Psoas muscle (tissue), 8 donors: ENCODE measurements around the gene KRTAP5-5. TPM values are rescaled to one million over a fixed set of nuclear protein-coding genes. Genes with fewer than 3 reads are reported as not detected.

Experiments
- ATAC-seq, 4 donors: fragments of 200-7000 bp; cut with Tn5 transposase; one replicate each; pipeline ENCODE4 v1.9.1; 2020; ENCODE audit warnings: moderate library complexity in 3 of 4, mild to moderate bottlenecking in 2 of 4
- DNase-seq, 2 donors: peaks; one replicate each; pipeline ENCODE4 v3.0.0-alpha.2; 2020
- H3K27ac ChIP-seq: fragments of 200-600 bp; one replicate; pipeline ENCODE4 v1.8.0; 2022
- H3K27me3 ChIP-seq, 3 donors: fragments of 200-600 bp in 1 of 3; one replicate each; pipeline versions ENCODE4 v1.6.1 to v1.8.0; 2013 to 2022; ENCODE audit warnings: low read length in 2 of 3, mild to moderate bottlenecking in 2 of 3, moderate library complexity in 1 of 3; ENCODE audit not compliant: insufficient read depth in 3 of 3
- H3K36me3 ChIP-seq, 2 donors: fragments of 200-600 bp in 1 of 2; one replicate each; pipeline versions ENCODE4 v1.6.1 to v1.8.0; 2013 to 2022; ENCODE audit warnings: low read depth in 1 of 2, mild to moderate bottlenecking in 1 of 2, moderate library complexity in 1 of 2; ENCODE audit not compliant: insufficient read depth in 1 of 2
- H3K4me1 ChIP-seq: fragments of 200-600 bp; one replicate; pipeline ENCODE4 v1.8.0; 2022
- H3K4me3 ChIP-seq: fragments of 200-600 bp; one replicate; pipeline ENCODE4 v1.8.0; 2022; ENCODE audit warnings: mild to moderate bottlenecking
- H3K9me3 ChIP-seq: fragments of 200-600 bp; one replicate; pipeline ENCODE4 v1.8.0; 2022
- WGBS, 3 donors: extraction: QIAGEN DNeasy Blood & Tissue Kit; methylation state at CpG; one replicate each; pipeline versions ENCODE4 v1.1.6 to v1.1.7; 2013; 5-methylcytosine and 5-hydroxymethylcytosine counted together
- intact Hi-C, 2 donors: fragments of 100-400 bp; cut with DNase I; formaldehyde crosslinking; loops; one replicate each; pipeline versions ENCODE4 v1.11.0 to v1.14.2; 2022
- polyA plus RNA-seq, 3 donors: library from polyadenylated mRNA; stranded (reverse); fragments of 200-250 nt; gene quantifications; one replicate each; pipeline ENCODE4 v1.2.3, GENCODE V29; 2013
- total RNA-seq, 4 donors: library from RNA; stranded (reverse); fragmentation: NEBNext Ultra II Directional in 2 of 4; extraction: Animal tissue kit (Norgen Biotek cat#: 25700) in 2 of 4; gene quantifications; one replicate each; pipeline versions ENCODE4 v1.2.1 to v1.2.4, GENCODE V29; 2021 to 2023
- TF ChIP-seq, protein P1 (sequence below): fragments of 200-600 bp; IDR thresholded peaks from one replicate; pipeline ENCODE4 v1.8.0; 2022; ENCODE audit warnings: antibody characterized with exemption
- donor health status: healthy with polysubstance abuse.
- donor health status: DM: no; HTN: no; CAD: no; lungs with moderate emphysema.
- donor health status: Bipolar disorder and iron deficiency.
- donor health status: healthy.
- donor health status: DM: yes; HTN: yes; CAD: no.
- donor health status: DM: no; HTN: no; CAD: no.
- donor health status: DM: no; HTN: no; CAD: no.
- donor health status: DM: yes; HTN: yes; CAD: no.

Gene KRTAP5-5
- total and polyA plus RNA-seq, 7 donors: not detected

DNA sequence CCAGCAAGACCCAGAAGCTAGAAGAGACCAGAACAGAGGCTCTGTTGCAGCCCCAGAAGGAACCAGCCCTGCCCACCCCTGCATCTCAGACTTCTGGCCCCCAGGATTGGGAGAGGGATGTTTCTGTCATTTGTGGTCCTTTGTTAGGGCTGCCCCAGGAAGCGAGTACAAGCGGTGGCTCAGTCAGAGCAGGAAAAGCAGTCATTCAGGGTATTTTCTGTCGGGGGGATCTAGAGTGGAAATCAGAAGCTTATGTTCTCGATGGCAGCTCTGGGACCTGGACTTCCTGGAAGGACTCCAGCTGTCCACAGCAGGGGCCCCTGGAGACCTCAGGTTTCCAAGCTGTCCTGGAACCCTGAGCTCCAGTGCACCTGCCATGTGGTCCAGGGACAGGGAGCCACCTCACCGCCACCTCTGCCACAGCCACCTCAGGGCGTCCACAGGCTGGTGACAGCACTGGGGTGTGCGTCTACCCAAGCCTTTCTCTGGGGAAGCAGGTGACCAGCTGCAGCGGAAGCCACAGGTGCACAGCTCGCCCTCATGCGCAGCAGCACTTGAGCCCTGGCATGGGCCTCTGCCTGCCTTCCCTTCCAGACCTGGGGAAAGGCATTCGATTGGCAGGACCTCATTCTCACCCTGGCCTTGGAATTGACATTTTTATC is 2.6 kb downstream of the KRTAP5-5 start:
- intact Hi-C loops: no loop called here
- no peak overlapping the region for H3K27ac ChIP-seq
- H3K27me3 ChIP-seq: peaks cover 0 to 43% (median 2%) of the 10 kb centered on the region in 3 donors
- ATAC-seq (no peak), DNase-seq (peak in 1 of 2 donors; percentile 34)
- no peaks in the 10 kb centered on the region for H3K9me3 ChIP-seq
- no peaks in the 10 kb centered on the region for H3K4me1 ChIP-seq
- H3K4me3 ChIP-seq: no peak overlapping the region
- no peaks in the 10 kb centered on the region for H3K36me3 ChIP-seq
- WGBS, 3 donors: 56 to 66% (median 65%) methylated on average over 11 of the region's 11 CpGs
- TF ChIP-seq, protein P1, sequence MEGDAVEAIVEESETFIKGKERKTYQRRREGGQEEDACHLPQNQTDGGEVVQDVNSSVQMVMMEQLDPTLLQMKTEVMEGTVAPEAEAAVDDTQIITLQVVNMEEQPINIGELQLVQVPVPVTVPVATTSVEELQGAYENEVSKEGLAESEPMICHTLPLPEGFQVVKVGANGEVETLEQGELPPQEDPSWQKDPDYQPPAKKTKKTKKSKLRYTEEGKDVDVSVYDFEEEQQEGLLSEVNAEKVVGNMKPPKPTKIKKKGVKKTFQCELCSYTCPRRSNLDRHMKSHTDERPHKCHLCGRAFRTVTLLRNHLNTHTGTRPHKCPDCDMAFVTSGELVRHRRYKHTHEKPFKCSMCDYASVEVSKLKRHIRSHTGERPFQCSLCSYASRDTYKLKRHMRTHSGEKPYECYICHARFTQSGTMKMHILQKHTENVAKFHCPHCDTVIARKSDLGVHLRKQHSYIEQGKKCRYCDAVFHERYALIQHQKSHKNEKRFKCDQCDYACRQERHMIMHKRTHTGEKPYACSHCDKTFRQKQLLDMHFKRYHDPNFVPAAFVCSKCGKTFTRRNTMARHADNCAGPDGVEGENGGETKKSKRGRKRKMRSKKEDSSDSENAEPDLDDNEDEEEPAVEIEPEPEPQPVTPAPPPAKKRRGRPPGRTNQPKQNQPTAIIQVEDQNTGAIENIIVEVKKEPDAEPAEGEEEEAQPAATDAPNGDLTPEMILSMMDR: no peak

DNA sequence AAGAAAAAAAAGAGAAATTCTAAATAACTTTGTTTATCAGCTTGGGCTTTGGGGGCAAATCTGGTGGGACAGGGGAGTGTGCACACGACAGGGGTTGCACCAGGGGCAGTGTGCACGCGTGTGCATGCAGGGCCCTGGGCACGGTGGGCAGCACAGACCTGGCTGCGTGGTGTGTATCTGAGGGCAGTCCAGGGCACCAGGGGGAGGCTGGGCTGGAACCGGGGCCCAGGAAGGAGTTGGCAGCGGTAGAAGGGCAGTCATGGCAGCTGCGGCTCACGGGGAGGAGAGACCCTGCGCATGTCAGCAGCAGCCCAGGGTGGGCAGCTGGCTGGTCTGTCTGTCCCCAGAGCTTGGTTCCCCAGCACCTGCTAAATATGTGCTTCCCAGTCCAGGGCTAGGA is 4.3 kb downstream of the KRTAP5-5 start:
- ATAC-seq (no peak), DNase-seq (peak in 1 of 2 donors; percentile 8)
- H3K27me3 ChIP-seq: peaks cover 0 to 43% (median 2%) of the 10 kb centered on the region in 3 donors
- H3K4me3 ChIP-seq: no peak overlapping the region
- H3K27ac ChIP-seq: no peak overlapping the region
- no peaks in the 10 kb centered on the region for H3K9me3 ChIP-seq
- H3K36me3 ChIP-seq: no peaks in the 10 kb centered on the region
- TF ChIP-seq, protein P1: no peak
- intact Hi-C loops: no loop called here
- 41 to 60% (median 49%) methylated on average over 9 to 10 of the region's 10 CpGs for WGBS, 3 donors
- H3K4me1 ChIP-seq: no peaks in the 10 kb centered on the region

DNA sequence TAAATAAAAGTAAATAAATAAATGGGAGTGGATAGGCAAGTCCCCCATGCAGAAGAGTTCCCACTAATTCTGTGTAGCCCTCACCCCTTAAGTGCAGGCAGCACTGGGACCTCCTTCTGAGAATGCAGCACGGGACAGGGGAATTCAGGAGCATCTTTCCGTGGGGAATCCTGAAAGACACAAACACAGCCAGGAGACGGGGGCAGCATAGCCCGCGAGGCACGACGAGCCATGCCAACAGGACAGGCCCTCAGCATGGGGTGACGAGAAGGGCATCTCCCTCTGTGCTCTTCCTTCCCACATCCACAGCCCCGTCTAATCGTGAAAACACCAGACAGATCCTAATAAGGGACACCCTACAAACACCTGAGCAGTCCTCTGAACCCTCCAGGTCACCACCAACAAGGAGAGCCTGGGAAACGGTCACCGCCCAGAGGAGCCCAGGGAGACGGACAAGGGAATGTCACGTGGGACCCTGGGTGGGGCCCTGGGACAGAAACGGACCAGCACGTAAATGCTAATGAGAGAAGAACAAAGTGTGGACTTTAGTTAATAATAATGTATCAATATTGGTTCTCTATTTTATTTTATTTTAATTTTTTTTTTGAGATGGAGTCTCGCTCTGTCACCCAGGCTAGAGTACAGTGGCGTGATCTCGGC is 6.8 kb downstream of the KRTAP5-5 start:
- H3K36me3 ChIP-seq: no peaks in the 10 kb centered on the region
- no peak overlapping the region for H3K4me3 ChIP-seq
- H3K4me1 ChIP-seq: no peaks in the 10 kb centered on the region
- 85 to 89% (median 86%) methylated on average over 19 of the region's 19 CpGs for WGBS, 3 donors
- H3K9me3 ChIP-seq: no peaks in the 10 kb centered on the region
- peaks cover 0 to 51% (median 2%) of the 10 kb centered on the region in 3 donors for H3K27me3 ChIP-seq
- ATAC-seq (no peak), DNase-seq (peak in 1 of 2 donors; percentile 9)
- intact Hi-C loops: no loop called here
- no peak overlapping the region for H3K27ac ChIP-seq
- TF ChIP-seq, protein P1: no peak

DNA sequence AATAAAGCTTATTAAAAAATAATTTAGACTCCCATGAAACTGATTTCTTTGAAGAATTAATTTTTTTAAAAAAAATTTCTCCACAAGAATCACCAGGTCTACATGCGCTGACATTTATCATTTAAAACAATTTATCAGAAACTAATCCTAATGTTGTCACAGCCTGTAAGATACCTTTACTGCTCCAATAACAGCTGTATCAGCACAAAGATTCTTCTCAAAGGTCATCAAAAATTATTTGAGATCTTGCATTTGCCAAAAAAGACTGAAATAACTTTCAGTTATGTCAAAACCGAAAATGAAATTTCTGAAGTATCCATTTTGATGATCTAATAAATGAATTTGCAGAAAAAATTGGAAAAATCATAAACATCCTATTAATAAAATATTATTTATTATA is 8.1 kb downstream of the KRTAP5-5 start:
- H3K27me3 ChIP-seq: peaks cover 0 to 47% (median 0%) of the 10 kb centered on the region in 3 donors
- no peaks in the 10 kb centered on the region for H3K9me3 ChIP-seq

More for the DNA sequence above, 8.1 kb downstream of the KRTAP5-5 start:
- H3K4me3 ChIP-seq: no peak overlapping the region
- DNase-seq (no peak), ATAC-seq (no peak)
- no peaks in the 10 kb centered on the region for H3K36me3 ChIP-seq
- intact Hi-C loops: no loop called here
- H3K27ac ChIP-seq: no peak overlapping the region
- TF ChIP-seq, protein P1: no peak
- H3K4me1 ChIP-seq: no peaks in the 10 kb centered on the region
- WGBS, 3 donors: 90 to 94% (median 94%) methylated on average over 2 of the region's 2 CpGs
